GM18868 (cell line): ENCODE data around the gene KRT77.
"Not testable (repeated sequence)": the region's sequence is repeated elsewhere in the genome, so short reads cannot be mapped to it uniquely, and the experiment has no call there.

ENCODE experiments used
- ATAC-seq: cut with Tn5 transposase; IDR thresholded peaks from one replicate; pipeline ENCODE4 v1.9.1; 2021; ENCODE audit warnings: mild to moderate bottlenecking, moderate library complexity; ENCODE audit not compliant: unreplicated experiment

The KRT77 gene

DNA sequence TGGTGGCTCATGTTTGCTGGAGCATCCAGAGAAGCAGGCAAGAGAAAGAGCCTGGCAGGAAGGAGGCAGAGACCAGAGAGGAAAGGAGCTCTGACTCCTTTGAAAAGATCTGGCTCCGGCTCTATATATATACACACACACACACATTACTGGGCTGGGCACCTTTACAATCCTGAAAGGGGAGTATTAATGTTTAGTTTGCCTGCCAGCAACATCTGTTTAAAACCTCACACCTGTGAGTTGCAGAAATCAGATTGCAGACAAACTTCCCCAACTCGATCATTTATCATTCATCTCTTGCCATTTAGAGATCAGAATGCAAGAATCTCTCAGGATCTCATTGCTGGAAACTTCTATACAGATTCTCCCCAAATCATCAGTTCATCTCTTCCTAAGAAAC lies at the start of gene KRT77:
Gene KRT77, minus strand, starts transcription at position 101 of the 400 bp plus-strand sequence. Its CDS starts 90 bp downstream, at position 11.
- no peak for ATAC-seq

DNA sequence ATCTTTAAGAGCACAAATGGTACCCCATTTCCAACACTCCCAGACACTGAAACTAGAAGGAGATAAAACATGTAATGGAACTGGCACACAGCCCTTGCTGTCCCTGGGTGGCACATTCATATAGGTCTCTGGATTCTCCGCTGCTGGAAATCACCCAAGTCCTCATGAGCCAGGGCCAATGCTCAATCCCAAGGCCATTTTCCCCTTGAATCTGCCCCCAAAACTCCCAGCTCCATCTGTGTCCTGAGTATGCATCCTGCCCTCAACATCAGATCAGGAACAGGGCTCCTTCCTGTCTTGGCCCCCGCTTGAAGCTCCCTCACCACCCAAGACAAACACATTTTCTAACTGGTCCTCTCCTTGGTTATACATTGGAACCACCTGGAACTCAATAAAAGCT lies 49.2 kb upstream of the KRT77 start:
- no peak for ATAC-seq

DNA sequence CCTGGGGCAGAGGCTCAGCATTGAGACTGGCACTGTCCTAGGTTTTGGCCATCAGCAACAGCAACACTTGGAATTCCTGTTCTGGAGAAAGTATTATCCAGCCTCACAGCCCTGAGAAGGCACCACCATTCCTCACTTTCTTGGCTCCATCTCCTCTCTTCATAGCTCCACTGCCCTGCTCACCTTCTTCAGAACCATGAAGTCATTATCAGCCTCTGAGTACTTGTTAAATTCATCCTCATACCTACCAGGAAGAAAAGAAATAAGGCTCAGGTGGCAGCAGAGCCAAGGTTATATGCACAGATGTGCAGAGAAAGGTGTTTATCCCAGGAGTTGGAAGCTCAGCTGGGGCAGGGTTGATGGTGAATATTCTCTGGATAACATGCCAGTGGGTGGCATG lies 48.5 kb upstream of the KRT77 start:
- ATAC-seq, result no peak

DNA sequence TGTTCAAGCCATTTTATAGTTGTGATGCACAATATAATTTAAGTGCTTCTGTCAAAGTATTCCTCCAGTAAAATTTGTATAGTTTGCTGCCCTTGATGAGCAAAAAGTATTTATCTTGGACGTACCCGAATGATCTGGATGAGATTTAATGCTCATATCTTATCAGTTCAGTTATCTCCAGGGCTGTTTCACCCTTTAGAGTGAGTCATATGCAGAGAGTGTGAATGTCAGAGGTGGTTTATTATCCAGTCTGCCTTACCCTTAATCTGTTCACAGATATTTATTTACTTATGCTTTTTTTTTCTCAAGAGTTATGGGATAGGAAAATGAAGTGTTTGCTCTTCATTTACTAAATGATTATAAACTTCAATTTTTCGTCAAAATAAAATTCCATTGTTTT lies 47.2 kb upstream of the KRT77 start:
- ATAC-seq, result not testable (repeated sequence)

DNA sequence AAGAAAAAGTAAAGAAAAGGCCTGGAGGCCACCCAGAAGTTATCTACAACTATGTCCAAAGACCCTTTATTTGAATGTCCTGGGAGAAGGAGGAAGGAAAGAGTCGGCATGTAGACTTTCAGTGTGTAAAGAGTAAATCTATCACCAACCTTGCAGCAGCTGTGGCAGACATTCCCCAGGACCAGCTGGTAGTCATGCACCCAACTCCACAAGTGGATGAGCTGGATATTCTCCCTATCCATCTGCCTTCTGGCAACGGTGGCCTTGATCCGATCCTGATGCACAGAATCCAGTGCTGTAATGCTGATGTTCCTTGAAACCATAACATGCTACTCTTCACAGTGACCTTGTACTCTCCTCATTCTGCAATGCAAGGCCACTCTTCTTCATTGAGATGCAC lies 46.5 kb upstream of the KRT77 start:
- no peak for ATAC-seq

DNA sequence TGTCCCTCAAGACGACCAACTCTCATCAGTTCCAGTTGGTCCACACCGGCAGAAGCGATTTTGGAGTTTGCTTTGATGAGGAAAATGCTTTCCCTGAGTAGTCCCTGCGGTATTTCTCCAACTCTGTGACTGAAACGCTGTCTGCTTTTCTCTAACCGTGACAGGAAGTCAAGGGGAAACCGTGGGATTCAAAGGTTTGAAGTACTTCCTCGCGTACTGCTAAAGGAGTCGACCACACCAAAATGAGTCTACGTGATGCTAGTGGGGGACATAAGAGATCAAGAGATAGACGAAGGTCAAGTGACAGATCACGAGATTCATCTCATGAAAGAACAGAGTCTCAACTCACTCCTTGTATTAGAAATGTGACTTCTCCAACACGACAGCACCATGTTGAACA lies 45.3 kb upstream of the KRT77 start:
- ATAC-seq, result no peak

DNA sequence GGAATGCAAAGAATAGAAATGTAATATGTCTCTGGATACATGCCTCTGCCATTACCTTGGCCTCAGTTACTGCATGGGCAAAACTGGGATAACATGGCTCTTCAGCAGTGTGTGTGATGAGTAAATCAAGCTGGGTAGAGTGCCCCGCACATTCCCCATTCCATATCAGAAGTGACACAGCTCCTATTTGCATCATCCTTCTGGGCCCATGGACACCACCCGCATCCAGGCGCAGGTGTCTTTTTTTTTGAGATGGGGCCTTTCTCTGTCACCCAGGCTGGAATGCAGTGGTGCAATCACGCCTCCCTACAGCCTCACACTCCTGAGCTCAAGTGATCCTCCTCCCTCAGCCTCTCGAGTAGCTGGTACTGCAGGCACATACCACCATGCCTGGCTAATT lies 42.2 kb upstream of the KRT77 start:
- ATAC-seq, result no peak

DNA sequence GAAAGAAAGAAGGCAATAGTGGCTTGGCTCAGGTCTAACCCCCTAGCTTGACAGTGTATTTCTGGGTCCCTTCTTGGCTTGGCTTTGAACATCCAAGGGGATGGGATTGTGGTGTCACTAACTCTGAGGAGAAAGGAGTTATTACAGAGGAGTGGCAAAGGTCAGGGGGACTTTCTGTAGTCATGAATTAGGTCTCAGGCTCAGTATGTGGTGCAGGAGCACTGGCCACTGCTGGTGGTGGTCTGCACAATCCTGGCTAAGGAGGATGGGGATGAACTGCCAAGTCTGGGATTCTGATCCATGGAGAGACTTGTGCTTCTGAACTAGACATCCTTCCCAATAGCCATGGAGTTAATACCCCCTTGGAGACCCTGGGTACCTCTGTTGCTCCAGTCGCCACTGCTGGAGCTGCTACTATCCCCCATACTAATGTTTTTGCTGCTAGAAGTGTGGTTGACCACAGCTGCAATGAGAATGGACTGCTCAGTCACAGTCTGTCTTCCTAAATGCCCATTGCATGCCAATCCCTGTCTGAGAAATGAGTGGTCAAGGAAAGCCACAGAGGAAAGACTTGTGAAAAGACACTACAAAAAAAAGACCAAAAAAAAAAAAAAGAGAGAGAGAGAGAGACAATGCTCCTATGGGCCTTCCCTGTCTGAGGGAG lies 41.3 kb upstream of the KRT77 start:
- ATAC-seq, result no peak

DNA sequence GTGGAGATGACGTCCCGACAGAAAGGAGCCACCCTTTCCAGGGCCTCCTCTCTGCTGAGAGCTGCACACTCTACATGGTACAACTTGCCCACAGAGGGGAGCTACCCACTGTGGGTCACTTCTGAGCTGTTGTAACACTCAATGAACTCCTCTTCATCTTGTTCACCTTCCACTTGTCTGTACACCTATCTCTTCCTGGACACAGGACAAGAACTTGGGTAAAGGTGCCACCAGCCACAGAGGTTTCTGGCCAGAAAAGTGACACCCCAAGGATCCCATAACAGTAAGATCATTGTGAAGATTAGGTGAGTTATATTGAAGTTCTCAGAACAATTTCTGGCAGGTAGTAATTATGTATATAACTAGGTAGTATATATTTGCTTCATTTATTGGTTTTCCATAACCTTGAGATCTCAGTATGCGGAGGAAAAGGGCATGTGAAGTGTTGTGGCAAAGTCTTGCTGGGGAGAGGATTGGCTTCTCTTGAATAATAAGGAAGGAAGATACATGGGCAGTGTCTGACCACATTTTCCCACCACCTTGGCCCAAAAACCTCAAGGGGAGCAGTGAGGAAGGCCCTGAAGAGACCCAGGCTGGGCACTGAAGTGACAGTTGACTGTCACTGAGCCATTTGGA lies 39.6 kb upstream of the KRT77 start:
- ATAC-seq, result no peak

DNA sequence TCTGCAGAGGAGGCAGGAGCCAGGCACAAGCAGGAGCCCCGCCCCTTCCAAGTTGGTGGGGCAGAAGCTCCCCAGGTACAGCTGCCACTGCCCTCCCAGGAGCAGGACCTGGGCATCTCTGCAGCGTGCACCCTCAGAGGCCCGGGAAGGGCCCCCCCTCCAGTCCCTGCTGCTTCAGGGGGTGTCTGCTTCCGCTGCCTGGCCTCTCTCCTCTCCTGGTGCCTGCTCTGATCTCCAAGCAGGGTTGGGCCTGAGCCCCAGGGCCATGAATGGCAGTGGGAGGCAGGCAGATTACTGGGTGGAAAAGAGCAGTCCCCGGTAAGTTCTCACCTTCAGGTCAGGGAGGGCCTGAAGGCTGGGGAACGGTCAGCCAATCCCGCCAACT lies 38.9 kb upstream of the KRT77 start:
- ATAC-seq, result no peak

DNA sequence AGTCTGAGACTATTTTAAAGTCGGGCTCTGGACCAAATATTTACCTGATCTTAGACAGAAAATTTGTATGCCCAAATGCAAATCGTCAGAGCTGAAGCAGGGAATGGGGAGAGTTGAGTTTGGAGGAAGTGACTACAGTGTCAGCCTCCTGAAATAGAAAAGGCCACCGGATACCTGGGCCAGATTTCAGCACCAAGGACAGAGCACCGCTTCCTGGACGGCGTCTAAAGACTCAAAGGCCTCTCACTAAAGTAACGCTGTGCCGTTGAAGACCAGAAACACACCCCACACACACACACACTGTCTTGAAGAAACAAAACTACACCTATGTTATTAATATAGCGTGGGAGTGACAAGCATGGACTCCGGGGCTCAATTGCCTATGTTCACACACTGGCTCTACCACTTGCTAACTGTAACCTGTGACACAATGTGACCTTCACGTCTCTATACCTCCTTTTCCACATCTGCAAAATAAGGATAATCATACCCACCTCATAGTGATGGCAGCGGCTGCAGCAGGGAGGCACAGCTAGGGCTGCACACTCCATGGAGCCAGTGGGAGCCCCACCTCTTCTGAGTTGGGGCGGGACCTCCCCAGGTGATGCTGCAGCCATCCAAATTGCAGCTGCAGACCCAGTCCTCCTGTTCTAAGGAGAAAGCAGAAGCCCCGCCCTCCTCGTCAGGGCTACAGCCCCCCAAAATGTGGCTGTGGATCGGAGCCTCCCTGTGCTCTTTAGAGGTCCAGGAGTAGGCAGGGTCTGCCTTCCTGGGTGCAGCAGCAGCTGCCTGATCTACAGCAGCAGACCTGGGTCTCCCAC lies 38.3 kb upstream of the KRT77 start:
- ATAC-seq, result no peak

DNA sequence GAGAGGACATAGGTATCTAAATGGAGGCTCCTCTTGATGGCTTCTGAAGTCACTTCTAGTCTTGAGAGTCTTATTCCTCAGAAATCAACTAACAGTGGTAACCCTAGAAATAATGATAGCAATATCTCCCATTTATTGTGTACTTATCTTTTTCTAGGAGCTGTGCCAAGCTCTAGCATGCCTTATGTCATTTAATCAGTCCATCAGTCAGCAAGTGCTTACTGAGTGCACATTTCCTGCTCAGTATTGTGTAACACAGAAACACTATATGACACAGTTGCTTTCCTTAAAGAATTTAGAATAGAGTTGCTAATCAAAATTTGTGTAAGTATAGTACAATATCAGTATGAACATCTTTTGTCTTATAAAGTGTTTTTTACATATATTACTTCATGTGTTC lies 37.3 kb upstream of the KRT77 start:
- no peak for ATAC-seq

DNA sequence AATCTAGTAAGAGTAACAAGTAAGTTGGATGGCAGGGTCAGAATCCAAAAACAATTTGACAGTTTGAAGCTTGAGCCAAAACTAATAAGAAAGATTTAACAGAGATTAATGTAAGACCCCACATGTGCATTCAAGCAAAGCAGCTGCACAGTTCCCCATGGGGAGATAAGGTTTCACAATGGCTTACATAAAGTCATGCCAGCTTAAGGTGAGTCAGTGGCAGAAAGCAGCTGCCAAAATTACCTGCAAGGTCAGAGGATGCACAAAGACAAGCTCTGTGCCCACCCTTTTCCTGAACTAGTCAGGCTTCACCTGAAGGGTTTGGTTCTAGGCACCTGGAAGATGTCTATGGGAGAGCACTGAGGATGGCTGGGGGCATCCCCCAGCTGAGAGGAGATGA lies 36.6 kb upstream of the KRT77 start:
- no peak for ATAC-seq

DNA sequence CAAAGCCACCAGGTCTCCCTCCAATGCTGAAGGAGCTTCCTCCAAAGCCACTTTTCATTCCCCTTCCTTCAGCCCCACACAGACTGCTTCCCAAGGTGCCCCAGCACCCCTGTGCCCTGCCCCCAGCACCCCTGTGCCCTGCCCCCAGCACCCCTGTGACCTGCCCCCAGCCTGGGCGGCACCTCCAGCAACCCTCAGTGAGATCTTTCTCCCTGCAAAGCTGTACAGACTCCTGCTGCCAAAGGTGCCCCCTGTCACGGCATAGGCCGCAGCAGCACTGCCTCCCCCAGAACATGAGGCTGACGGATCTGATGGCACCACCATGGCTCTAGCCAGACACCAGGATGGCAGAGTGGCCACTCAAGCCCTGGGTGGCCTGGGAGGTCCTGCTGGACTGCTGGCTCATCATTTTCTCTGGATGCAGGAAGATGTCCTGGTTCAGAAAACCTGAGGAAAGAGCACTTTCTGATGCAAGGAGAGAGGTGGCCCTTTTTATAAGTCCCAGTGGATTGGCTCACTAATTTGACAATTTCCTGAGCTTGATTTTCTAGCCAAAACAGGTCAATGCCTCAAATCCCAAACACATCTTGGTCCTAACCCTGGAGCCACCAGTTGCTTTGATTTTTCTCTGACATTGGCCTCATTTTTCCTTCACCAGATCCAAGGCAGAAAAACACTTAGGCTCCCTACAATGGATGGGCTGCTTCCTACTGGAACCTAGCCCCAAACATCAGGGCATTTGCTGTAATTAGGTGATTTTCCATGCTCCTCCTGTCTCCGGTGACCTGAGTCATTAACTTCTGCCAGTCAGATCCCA lies 32.7 kb upstream of the KRT77 start:
- no peak for ATAC-seq

DNA sequence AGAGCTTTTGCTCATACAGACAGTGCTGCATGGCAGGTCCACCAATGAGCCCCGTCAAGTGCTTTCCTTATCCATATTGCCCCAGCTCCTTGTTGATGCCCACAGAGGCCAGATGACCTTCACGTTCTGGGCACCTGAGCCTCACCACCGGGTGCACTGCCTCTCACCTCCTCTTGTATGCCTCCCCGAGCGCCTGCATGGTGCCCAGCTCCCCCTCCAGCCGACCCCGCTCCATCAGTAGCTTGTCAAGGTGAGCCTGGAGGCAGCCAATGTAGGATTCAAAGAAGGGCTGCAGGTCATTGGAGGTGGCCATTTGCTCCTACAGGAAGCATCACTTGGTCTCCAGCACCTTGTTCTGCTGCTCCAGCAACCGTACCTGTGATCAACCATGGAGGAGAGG lies 31.8 kb upstream of the KRT77 start:
- ATAC-seq, result no peak

DNA sequence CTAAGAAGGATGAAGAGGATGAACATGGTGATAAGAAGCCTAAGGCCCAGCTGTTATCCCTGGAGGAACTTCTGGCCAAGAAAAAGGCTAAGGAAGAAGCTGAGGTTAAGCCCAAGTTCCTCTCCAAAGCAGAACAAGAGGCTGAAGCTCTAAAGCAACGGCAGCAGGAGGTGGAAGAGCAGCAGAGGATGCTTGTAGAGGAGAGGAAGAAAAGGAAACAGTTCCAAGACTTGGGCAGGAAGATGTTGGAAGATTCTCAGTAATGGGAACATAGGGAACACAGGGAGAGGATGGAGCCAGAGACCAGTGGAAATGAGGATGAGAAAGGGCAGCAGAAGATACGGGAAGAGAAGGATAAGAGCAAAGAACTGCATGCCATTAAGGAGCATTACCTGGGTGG lies 27.5 kb upstream of the KRT77 start:
- no peak for ATAC-seq

DNA sequence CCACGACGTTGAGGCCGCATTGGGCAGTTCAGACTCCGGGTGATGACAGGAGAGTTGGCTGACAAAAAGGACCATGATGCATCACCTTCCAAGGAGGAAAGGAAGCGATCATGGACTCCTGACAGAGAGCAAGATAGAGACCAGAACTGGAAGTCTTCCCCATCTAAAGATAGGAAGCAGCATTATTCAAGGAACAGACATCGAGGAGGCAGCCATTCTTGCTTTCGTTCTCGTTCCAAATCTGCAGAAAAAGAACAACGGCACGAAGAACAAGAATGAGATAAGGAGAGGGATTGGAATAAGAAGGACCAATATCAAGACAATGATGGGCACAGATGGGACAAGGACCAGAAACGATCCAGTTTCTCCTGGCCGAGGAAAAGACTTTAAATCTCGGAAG lies 27.1 kb upstream of the KRT77 start:
- ATAC-seq, result no peak

DNA sequence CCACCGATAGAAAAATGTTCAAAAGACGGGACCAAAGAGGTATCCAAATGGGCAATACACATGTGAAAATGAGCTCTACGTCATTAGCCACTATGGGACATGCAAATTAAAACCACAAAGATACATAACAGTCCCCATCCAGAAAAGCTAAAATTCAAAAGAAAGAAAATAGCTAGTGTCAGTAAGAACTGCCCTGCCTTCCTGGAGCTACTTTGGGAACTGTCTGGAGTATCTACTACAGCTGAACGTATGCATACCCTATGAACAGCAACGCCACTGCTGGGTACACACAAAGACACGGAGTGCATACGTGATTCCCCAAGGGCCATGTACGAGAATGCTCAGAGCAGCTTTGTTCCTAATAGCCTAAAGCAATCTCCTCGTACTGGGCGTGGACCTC lies 25.8 kb upstream of the KRT77 start:
- ATAC-seq, result no peak

DNA sequence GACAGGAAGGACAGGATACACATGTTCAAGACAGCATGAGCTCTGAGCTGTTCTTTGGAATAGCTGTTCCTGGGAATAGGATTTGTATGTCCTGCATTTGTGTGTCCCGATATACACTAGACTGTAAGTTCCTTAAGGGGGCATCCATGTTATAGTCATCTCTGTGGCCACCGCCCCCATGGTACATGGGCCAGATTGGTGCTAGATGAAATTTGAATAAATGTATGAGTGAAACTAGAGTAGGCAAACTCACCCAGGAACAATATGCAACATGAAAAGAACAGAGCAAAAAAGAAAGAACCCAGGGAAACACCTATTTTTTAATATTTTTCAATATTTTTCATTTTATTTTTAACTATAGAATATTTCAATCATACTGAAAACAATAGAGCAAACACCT lies 25.1 kb upstream of the KRT77 start:
- no peak for ATAC-seq

DNA sequence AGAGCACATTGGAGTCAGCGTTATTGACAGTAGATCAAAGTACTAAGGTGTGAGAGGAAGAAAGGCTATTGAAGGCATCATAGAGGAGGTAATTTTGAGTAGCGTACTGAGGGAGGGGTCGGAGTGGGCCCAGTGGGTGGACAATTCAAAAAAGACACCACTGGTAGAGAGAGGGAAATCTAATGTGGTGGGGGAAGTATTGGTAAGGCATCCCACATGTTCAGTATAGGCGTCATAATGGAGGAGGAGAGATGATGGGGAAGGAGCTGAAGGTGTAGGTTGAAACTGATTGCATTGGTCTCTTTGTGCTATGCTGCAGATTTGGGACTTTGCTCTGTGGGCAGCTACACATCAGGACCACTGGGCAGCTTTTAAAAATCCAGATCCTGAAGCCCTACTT lies 23.7 kb upstream of the KRT77 start:
- no peak for ATAC-seq

DNA sequence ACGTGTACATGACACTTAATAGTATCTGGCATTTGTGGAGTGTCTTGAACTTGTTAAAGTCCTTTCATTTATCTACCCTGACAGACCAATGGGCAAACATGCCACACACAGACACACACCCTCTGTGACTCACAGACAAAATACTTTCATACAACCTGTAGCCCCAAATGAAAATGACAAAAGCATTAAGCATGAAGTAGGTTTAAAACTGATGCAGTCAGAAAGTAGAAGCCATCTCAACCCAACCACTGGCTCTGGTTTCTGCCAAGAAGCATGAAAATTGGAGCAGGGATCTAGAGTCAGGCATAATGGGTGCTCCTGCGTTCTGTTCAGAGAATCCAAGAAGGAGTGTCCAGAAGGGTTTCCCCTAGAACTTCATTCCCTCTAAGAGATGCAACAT lies 23.1 kb upstream of the KRT77 start:
- ATAC-seq, result no peak
